Breast epithelium (tissue), 3 donors: ENCODE data around the gene FHIT.

Experiments
- CTCF ChIP-seq, 3 donors: fragments of 450-650 bp; IDR thresholded peaks; one replicate each; pipeline ENCODE4 v1.5.1; 2016 to 2017; ENCODE audit warnings: antibody characterized with exemption in 3 of 3, mild to moderate bottlenecking in 3 of 3, moderate library complexity in 3 of 3
- POLR2A ChIP-seq: fragments of 450-650 bp; IDR thresholded peaks from one replicate; pipeline ENCODE4 v1.6.1; 2016; ENCODE audit warnings: antibody characterized with exemption, mild to moderate bottlenecking, moderate library complexity

- TF ChIP-seq CTCF (IDR thresholded peaks at IDR 0.05) (no peak), POLR2A (no peak)
Measured at GRCh38 chr3:60243456-60243855, 1007.8 kb downstream of the FHIT start.
